HEK293 (cell line): ENCODE data around the gene VTA1.
A peak's percentile ranks its signal among the peaks of the same experiment; 100 is the strongest.

Experiments
- CTCF ChIA-PET: fragments of 350-600 bp; formaldehyde crosslinking; extraction: SDS; loops from one replicate; lab custom pipeline; 2021; ENCODE audit warnings: antibody characterized with exemption; lab: Yijun Ruan, JAX
- POLR2A ChIA-PET: fragments of 300-600 bp; formaldehyde crosslinking; extraction: SDS; loops from one replicate; lab custom pipeline; 2020; ENCODE audit warnings: antibody characterized with exemption, inconsistent platforms; lab: Yijun Ruan, JAX
- H3K27ac ChIP-seq: fragments of 200-500 bp; sonication (Bioruptor generic); 2 replicates; pipeline ENCODE4 v1.5.1; 2014; ENCODE audit warnings: low read depth, low read length, control low read depth, inconsistent platforms; ENCODE audit errors: extremely low read depth
- H3K36me3 ChIP-seq, 2 experiments: fragments of 200-500 bp in 1 of 2; sonication (Bioruptor generic) in 1 of 2; 1 replicate in 1 of 2; 2 replicates in 1 of 2; pipeline ENCODE4 v1.5.1; 2014 to 2017; ENCODE audit warnings: inconsistent platforms in 2 of 2, low read length in 2 of 2; ENCODE audit not compliant: control insufficient read depth in 2 of 2, insufficient read depth in 1 of 2
- H3K4me1 ChIP-seq: fragments of 200-500 bp; sonication (Bioruptor generic); 2 replicates; pipeline ENCODE4 v1.5.1; 2014; ENCODE audit warnings: mild to moderate bottlenecking, low read length, inconsistent platforms; ENCODE audit not compliant: control insufficient read depth, insufficient read depth
- H3K4me3 ChIP-seq: 2 replicates; pipeline ENCODE4 v1.5.1; 2011; ENCODE audit warnings: low read depth, mild to moderate bottlenecking, control low read depth, low read length, moderate library complexity
- H3K9me3 ChIP-seq: fragments of 200-500 bp; sonication (Bioruptor generic); 2 replicates; pipeline ENCODE4 v1.5.1; 2014; ENCODE audit warnings: low read depth, low read length, inconsistent platforms; ENCODE audit not compliant: control insufficient read depth, insufficient read depth
- BCL11A ChIP-seq: fragments of 450-650 bp; formaldehyde crosslinking; IDR thresholded peaks from 2 replicates; pipeline ENCODE4 v1.5.1; 2016; ENCODE audit warnings: low read depth, missing biosample characterization, missing genetic modification characterization
- MYNN ChIP-seq: fragments of 450-650 bp; formaldehyde crosslinking; IDR thresholded peaks from 2 replicates; pipeline ENCODE4 v1.5.1; 2016; ENCODE audit warnings: missing biosample characterization, missing genetic modification characterization, borderline replicate concordance
- ZBTB7A ChIP-seq: fragments of 450-650 bp; formaldehyde crosslinking; IDR thresholded peaks from 2 replicates; pipeline ENCODE4 v1.5.1; 2016; ENCODE audit warnings: low read depth, missing biosample characterization, missing genetic modification characterization
- ZEB2 ChIP-seq: fragments of 450-650 bp; formaldehyde crosslinking; IDR thresholded peaks from 2 replicates; pipeline ENCODE4 v1.5.1; 2016; ENCODE audit warnings: missing biosample characterization, missing genetic modification characterization
- ZFP3 ChIP-seq: fragments of 450-650 bp; formaldehyde crosslinking; IDR thresholded peaks from 2 replicates; pipeline ENCODE4 v1.5.1; 2016; ENCODE audit warnings: low read depth, missing biosample characterization, missing genetic modification characterization
- ZFP41 ChIP-seq: fragments of 450-650 bp; formaldehyde crosslinking; IDR thresholded peaks from 2 replicates; pipeline ENCODE4 v1.5.1; 2016; ENCODE audit warnings: missing biosample characterization, missing genetic modification characterization, borderline replicate concordance
- ZNF23 ChIP-seq: fragments of 450-650 bp; formaldehyde crosslinking; IDR thresholded peaks from 2 replicates; pipeline ENCODE4 v1.5.1; 2016; ENCODE audit warnings: missing biosample characterization, missing genetic modification characterization, borderline replicate concordance
- ZNF335 ChIP-seq: fragments of 450-650 bp; formaldehyde crosslinking; conservative IDR thresholded peaks from 2 replicates; pipeline ENCODE4 v1.5.1; 2016; ENCODE audit warnings: missing biosample characterization, missing genetic modification characterization
- ZNF558 ChIP-seq: fragments of 450-650 bp; formaldehyde crosslinking; IDR thresholded peaks from 2 replicates; pipeline ENCODE4 v1.5.1; 2016; ENCODE audit warnings: missing biosample characterization, missing genetic modification characterization
- ZNF677 ChIP-seq: fragments of 450-650 bp; IDR thresholded peaks from 2 replicates; pipeline ENCODE4 v1.5.0; 2018; ENCODE audit warnings: missing biosample characterization, mild to moderate bottlenecking, missing genetic modification characterization, moderate library complexity
- ZNF843 ChIP-seq: fragments of 450-650 bp; formaldehyde crosslinking; IDR thresholded peaks from 2 replicates; pipeline ENCODE4 v1.5.1; 2016; ENCODE audit warnings: missing biosample characterization, missing genetic modification characterization
- TF ChIP-seq, protein P1 (sequence below): fragments of 450-650 bp; formaldehyde crosslinking; IDR thresholded peaks from 2 replicates; pipeline ENCODE4 v1.5.1; 2016; ENCODE audit warnings: missing biosample characterization, missing genetic modification characterization, borderline replicate concordance
- TF ChIP-seq, protein P2 (sequence below): fragments of 450-650 bp; formaldehyde crosslinking; IDR thresholded peaks from 2 replicates; pipeline ENCODE4 v1.5.1; 2017; ENCODE audit warnings: missing biosample characterization, missing genetic modification characterization
- TF ChIP-seq, protein P3 (sequence below): fragments of 450-650 bp; formaldehyde crosslinking; IDR thresholded peaks from 2 replicates; pipeline ENCODE4 v1.5.1; 2017; ENCODE audit warnings: missing biosample characterization, missing genetic modification characterization
- TF ChIP-seq, protein P4 (sequence below): fragments of 450-650 bp; formaldehyde crosslinking; IDR thresholded peaks from 2 replicates; pipeline ENCODE4 v1.5.1; 2016; ENCODE audit warnings: missing biosample characterization, missing genetic modification characterization
- TF ChIP-seq, protein P5 (sequence below): fragments of 450-650 bp; formaldehyde crosslinking; IDR thresholded peaks from 2 replicates; pipeline ENCODE4 v1.5.1; 2016; ENCODE audit warnings: missing biosample characterization, missing genetic modification characterization, borderline replicate concordance
- TF ChIP-seq, protein P6 (sequence below): fragments of 450-650 bp; formaldehyde crosslinking; IDR thresholded peaks from 2 replicates; pipeline ENCODE4 v1.5.1; 2016; ENCODE audit warnings: missing biosample characterization, missing genetic modification characterization
- TF ChIP-seq, protein P7 (sequence below): fragments of 450-650 bp; formaldehyde crosslinking; IDR thresholded peaks from 2 replicates; pipeline ENCODE4 v1.5.1; 2016; ENCODE audit warnings: missing biosample characterization, missing genetic modification characterization

VTA1 gene

DNA sequence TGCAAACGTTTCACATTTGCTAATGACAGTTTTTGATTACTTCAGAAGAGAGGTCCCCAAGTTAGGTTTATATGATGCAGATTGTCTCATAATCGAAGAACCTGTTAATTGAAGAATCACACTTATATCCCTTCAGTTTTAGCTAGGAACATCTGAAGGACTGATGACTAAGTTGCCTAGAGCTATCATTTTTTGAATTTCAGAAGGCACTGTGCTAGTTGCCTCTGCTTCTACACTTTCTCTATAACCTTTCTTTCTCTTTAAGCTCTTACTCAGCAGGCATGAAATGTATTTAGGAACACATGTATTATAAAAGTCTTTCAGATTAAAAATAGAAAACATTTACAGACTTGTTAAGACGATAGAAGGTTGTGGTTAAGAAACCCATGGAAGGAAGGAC lies 28.7 kb upstream of the VTA1 start (continued):
- TF ChIP-seq, protein P1, sequence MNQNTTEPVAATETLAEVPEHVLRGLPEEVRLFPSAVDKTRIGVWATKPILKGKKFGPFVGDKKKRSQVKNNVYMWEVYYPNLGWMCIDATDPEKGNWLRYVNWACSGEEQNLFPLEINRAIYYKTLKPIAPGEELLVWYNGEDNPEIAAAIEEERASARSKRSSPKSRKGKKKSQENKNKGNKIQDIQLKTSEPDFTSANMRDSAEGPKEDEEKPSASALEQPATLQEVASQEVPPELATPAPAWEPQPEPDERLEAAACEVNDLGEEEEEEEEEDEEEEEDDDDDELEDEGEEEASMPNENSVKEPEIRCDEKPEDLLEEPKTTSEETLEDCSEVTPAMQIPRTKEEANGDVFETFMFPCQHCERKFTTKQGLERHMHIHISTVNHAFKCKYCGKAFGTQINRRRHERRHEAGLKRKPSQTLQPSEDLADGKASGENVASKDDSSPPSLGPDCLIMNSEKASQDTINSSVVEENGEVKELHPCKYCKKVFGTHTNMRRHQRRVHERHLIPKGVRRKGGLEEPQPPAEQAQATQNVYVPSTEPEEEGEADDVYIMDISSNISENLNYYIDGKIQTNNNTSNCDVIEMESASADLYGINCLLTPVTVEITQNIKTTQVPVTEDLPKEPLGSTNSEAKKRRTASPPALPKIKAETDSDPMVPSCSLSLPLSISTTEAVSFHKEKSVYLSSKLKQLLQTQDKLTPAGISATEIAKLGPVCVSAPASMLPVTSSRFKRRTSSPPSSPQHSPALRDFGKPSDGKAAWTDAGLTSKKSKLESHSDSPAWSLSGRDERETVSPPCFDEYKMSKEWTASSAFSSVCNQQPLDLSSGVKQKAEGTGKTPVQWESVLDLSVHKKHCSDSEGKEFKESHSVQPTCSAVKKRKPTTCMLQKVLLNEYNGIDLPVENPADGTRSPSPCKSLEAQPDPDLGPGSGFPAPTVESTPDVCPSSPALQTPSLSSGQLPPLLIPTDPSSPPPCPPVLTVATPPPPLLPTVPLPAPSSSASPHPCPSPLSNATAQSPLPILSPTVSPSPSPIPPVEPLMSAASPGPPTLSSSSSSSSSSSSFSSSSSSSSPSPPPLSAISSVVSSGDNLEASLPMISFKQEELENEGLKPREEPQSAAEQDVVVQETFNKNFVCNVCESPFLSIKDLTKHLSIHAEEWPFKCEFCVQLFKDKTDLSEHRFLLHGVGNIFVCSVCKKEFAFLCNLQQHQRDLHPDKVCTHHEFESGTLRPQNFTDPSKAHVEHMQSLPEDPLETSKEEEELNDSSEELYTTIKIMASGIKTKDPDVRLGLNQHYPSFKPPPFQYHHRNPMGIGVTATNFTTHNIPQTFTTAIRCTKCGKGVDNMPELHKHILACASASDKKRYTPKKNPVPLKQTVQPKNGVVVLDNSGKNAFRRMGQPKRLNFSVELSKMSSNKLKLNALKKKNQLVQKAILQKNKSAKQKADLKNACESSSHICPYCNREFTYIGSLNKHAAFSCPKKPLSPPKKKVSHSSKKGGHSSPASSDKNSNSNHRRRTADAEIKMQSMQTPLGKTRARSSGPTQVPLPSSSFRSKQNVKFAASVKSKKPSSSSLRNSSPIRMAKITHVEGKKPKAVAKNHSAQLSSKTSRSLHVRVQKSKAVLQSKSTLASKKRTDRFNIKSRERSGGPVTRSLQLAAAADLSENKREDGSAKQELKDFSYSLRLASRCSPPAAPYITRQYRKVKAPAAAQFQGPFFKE (tag by site-specific recombination), result no peak
- TF ChIP-seq ZNF23 (tag by site-specific recombination), result no peak
- TF ChIP-seq, protein P2, sequence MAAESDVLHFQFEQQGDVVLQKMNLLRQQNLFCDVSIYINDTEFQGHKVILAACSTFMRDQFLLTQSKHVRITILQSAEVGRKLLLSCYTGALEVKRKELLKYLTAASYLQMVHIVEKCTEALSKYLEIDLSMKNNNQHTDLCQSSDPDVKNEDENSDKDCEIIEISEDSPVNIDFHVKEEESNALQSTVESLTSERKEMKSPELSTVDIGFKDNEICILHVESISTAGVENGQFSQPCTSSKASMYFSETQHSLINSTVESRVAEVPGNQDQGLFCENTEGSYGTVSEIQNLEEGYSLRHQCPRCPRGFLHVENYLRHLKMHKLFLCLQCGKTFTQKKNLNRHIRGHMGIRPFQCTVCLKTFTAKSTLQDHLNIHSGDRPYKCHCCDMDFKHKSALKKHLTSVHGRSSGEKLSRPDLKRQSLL (tag by site-specific recombination), result no peak
- TF ChIP-seq, protein P3, sequence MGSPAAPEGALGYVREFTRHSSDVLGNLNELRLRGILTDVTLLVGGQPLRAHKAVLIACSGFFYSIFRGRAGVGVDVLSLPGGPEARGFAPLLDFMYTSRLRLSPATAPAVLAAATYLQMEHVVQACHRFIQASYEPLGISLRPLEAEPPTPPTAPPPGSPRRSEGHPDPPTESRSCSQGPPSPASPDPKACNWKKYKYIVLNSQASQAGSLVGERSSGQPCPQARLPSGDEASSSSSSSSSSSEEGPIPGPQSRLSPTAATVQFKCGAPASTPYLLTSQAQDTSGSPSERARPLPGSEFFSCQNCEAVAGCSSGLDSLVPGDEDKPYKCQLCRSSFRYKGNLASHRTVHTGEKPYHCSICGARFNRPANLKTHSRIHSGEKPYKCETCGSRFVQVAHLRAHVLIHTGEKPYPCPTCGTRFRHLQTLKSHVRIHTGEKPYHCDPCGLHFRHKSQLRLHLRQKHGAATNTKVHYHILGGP (tag by site-specific recombination), result no peak

DNA sequence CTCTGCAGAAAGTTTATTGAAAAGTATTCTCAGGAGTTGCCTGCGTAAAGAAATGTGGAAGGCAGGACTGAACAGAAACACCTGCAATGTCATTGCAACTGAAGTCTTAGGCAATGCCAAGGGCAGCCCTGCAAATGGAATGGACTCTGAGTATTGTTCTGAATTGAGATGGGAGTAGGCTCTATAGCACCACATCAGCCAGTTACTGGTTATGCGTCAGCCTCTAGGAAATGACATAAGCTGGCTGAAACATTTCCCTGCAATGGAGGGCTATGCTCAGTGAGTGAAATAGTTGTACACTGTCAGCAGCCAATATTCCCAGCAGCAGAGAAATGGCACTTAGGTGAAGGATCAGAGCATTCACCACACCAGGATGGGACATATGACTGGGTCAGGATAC lies 28.1 kb upstream of the VTA1 start:
- H3K36me3 ChIP-seq, result no peaks in the 10 kb centered on the region
- no peaks in the 10 kb centered on the region for H3K9me3 ChIP-seq
- TF ChIP-seq ZEB2 (tag by site-specific recombination) (no peak), MYNN (tag by site-specific recombination) (no peak), BCL11A (tag by site-specific recombination) (no peak), ZNF335 (tag by site-specific recombination) (peak; percentile 27; the same call in 1 of the 2 replicates), ZNF677 (tag by site-specific recombination) (no peak)
- CTCF ChIA-PET, result interaction anchor here (1.3 to 1.9 kb wide), 2 partner anchors 27 to 130 kb away, joined by 3 to 5 read pairs; no protein-coding TSS in a partner anchor
- POLR2A ChIA-PET, result no interaction called here
- H3K27ac ChIP-seq, result no peak overlapping the region
- H3K4me3 ChIP-seq, result no peak overlapping the region
- no peaks in the 10 kb centered on the region for H3K4me1 ChIP-seq

DNA sequence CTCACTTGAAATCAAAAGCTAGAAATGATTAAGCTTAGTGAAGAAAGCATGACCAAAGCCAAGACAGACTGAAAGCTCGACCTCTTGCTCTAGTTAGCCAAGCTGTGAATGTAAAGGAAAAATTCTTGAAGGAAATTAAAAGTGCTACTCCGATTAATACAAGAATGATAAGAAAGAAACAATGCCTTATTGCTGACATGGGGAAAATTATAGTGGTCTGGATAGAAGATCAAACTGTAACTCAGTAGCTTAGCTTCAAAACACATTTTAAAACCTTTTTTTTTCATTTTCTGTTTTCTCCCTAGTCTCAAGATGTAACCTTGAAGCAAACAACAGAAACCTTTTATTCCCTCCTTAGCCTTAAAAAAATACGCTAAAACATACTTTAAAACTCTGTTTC lies 25.7 kb upstream of the VTA1 start:
- H3K4me3 ChIP-seq, result no peak overlapping the region
- no peaks in the 10 kb centered on the region for H3K9me3 ChIP-seq
- no peaks in the 10 kb centered on the region for H3K36me3 ChIP-seq
- ChIA-PET POLR2A (no interaction called here), CTCF (interaction anchor here (0.7 to 3.7 kb wide), 5 partner anchors 9 to 269 kb away, joined by 3 to 19 read pairs (median 4); no protein-coding TSS in a partner anchor)
- H3K27ac ChIP-seq, result no peak overlapping the region
- H3K4me1 ChIP-seq, result no peaks in the 10 kb centered on the region
- TF ChIP-seq, protein P4, sequence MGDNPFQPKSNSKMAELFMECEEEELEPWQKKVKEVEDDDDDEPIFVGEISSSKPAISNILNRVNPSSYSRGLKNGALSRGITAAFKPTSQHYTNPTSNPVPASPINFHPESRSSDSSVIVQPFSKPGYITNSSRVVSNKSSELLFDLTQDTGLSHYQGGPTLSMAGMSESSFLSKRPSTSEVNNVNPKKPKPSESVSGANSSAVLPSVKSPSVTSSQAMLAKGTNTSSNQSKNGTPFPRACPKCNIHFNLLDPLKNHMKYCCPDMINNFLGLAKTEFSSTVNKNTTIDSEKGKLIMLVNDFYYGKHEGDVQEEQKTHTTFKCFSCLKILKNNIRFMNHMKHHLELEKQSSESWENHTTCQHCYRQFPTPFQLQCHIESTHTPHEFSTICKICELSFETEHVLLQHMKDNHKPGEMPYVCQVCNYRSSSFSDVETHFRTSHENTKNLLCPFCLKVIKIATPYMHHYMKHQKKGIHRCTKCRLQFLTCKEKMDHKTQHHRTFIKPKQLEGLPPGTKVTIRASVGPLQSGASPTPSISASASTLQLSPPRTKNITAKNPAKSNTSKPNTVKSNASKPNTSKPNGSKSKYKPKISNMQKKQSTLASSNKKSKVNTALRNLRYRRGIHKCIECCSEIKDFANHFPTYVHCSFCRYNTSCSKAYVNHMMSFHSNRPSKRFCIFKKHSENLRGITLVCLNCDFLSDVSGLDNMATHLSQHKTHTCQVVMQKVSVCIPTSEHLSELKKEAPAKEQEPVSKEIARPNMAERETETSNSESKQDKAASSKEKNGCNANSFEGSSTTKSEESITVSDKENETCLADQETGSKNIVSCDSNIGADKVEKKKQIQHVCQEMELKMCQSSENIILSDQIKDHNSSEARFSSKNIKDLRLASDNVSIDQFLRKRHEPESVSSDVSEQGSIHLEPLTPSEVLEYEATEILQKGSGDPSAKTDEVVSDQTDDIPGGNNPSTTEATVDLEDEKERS (tag by site-specific recombination), result no peak
- TF ChIP-seq, protein P5, sequence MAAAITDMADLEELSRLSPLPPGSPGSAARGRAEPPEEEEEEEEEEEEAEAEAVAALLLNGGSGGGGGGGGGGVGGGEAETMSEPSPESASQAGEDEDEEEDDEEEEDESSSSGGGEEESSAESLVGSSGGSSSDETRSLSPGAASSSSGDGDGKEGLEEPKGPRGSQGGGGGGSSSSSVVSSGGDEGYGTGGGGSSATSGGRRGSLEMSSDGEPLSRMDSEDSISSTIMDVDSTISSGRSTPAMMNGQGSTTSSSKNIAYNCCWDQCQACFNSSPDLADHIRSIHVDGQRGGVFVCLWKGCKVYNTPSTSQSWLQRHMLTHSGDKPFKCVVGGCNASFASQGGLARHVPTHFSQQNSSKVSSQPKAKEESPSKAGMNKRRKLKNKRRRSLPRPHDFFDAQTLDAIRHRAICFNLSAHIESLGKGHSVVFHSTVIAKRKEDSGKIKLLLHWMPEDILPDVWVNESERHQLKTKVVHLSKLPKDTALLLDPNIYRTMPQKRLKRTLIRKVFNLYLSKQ, result no peak
- TF ChIP-seq ZFP3 (tag by site-specific recombination) (no peak), ZFP41 (tag by site-specific recombination) (no peak), ZBTB7A (tag by site-specific recombination) (no peak), ZNF558 (no peak), ZNF843 (no peak)
- TF ChIP-seq, protein P6, sequence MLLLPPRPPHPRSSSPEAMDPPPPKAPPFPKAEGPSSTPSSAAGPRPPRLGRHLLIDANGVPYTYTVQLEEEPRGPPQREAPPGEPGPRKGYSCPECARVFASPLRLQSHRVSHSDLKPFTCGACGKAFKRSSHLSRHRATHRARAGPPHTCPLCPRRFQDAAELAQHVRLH, result no peak
- TF ChIP-seq, protein P7, sequence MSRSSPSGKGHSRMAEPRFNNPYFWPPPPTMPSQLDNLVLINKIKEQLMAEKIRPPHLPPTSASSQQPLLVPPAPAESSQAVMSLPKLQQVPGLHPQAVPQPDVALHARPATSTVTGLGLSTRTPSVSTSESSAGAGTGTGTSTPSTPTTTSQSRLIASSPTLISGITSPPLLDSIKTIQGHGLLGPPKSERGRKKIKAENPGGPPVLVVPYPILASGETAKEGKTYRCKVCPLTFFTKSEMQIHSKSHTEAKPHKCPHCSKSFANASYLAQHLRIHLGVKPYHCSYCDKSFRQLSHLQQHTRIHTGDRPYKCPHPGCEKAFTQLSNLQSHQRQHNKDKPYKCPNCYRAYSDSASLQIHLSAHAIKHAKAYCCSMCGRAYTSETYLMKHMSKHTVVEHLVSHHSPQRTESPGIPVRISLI (tag by site-specific recombination), result no peak
